GM23338 (cell line): ENCODE data around the gene IL17RB. TPM values are rescaled to one million over a fixed set of nuclear protein-coding genes. Genes with fewer than 3 reads are reported as not detected.

Experiments
- ATAC-seq: fragments of 200-7000 bp; cut with Tn5 transposase; 3 replicates; pipeline ENCODE4 v1.9.1; 2020
- DNase-seq: peaks from one replicate; pipeline ENCODE4 v3.0.0-alpha.2; 2015; ENCODE audit warnings: low spot score
- H2AFZ ChIP-seq: fragments of 200-600 bp; sonication (generic); 2 replicates; pipeline ENCODE4 v1.8.0; 2016; ENCODE audit warnings: antibody characterized with exemption, mild to moderate bottlenecking, moderate library complexity
- H3F3A ChIP-seq: fragments of 200-600 bp; sonication (generic); replicated peaks from 2 replicates; pipeline ENCODE4 v1.8.0; 2017; ENCODE audit warnings: antibody characterized with exemption, mixed run types, low read depth
- H3K27ac ChIP-seq: fragments of 200-600 bp; sonication (generic); 2 replicates; pipeline ENCODE4 v1.6.1; 2016; ENCODE audit warnings: low read depth
- H3K27me3 ChIP-seq: fragments of 200-600 bp; sonication (generic); 2 replicates; pipeline ENCODE4 v1.8.0; 2016; ENCODE audit warnings: mild to moderate bottlenecking, mixed run types, moderate library complexity; ENCODE audit not compliant: insufficient read depth
- H3K36me3 ChIP-seq: fragments of 200-600 bp; sonication (generic); 2 replicates; pipeline ENCODE4 v1.8.0; 2016; ENCODE audit warnings: mild to moderate bottlenecking; ENCODE audit not compliant: insufficient read depth
- H3K4me1 ChIP-seq: fragments of 200-600 bp; sonication (generic); 2 replicates; pipeline ENCODE4 v1.8.0; 2016; ENCODE audit warnings: mild to moderate bottlenecking, moderate library complexity; ENCODE audit not compliant: insufficient read depth
- H3K4me2 ChIP-seq: fragments of 200-600 bp; sonication (generic); 2 replicates; pipeline ENCODE4 v1.7.1; 2017; ENCODE audit warnings: mixed run types
- H3K4me3 ChIP-seq: fragments of 200-600 bp; sonication (generic); 2 replicates; pipeline ENCODE4 v1.6.1; 2016; ENCODE audit warnings: mixed run types
- H3K79me2 ChIP-seq: fragments of 200-600 bp; sonication (generic); replicated peaks from 2 replicates; pipeline ENCODE4 v1.8.0; 2017; ENCODE audit warnings: mild to moderate bottlenecking; ENCODE audit not compliant: insufficient read depth
- H3K9me2 ChIP-seq: fragments of 200-600 bp; sonication (generic); 2 replicates; pipeline ENCODE4 v1.8.0; 2017; ENCODE audit not compliant: insufficient read depth
- H4K20me1 ChIP-seq: fragments of 200-600 bp; sonication (generic); replicated peaks from 2 replicates; pipeline ENCODE4 v1.8.0; 2017; ENCODE audit warnings: mild to moderate bottlenecking; ENCODE audit not compliant: insufficient read depth
- H3K27ac Mint-ChIP-seq: 2 replicates; pipeline ENCODE4 v1.8.0; 2020; ENCODE audit warnings: inconsistent platforms, mild to moderate bottlenecking, moderate library complexity, mixed read lengths
- H3K27me3 Mint-ChIP-seq: 3 replicates; pipeline ENCODE4 v1.8.0; 2022; ENCODE audit warnings: low read depth, mild to moderate bottlenecking, moderate library complexity, mixed read lengths, inconsistent platforms; ENCODE audit not compliant: insufficient read depth, poor library complexity
- H3K36me3 Mint-ChIP-seq: 3 replicates; pipeline ENCODE4 v1.8.0; 2021; ENCODE audit warnings: low read depth, mild to moderate bottlenecking, inconsistent platforms, moderate library complexity, mixed read lengths
- H3K4me1 Mint-ChIP-seq: 3 replicates; pipeline ENCODE4 v1.8.0; 2020; ENCODE audit warnings: mild to moderate bottlenecking, inconsistent platforms, mixed read lengths
- H3K4me3 Mint-ChIP-seq: 3 replicates; pipeline ENCODE4 v1.8.0; 2021; ENCODE audit warnings: moderate library complexity, mild to moderate bottlenecking, inconsistent platforms, mixed read lengths
- H3K9me3 Mint-ChIP-seq: 3 replicates; pipeline ENCODE4 v1.8.0; 2020; ENCODE audit warnings: moderate library complexity, mild to moderate bottlenecking, inconsistent platforms, mixed read lengths
- EZH2 ChIP-seq: fragments of 200-600 bp; sonication (generic); IDR thresholded peaks from one replicate; pipeline ENCODE4 v1.8.0; 2017; ENCODE audit warnings: antibody characterized with exemption, mild to moderate bottlenecking, low read depth; ENCODE audit not compliant: unreplicated experiment
- POLR2AphosphoS5 ChIP-seq: IDR thresholded peaks from 2 replicates; pipeline ENCODE4 v1.6.1; 2016; ENCODE audit warnings: antibody characterized with exemption, low read depth
- ZNF331 ChIP-seq: fragments of 250-450 bp; sonication (Bioruptor Pico); IDR thresholded peaks from 2 replicates; pipeline ENCODE4 v1.5.0; 2020; ENCODE audit warnings: low read depth, mild to moderate bottlenecking, moderate library complexity
- ZNF462 ChIP-seq: fragments of 250-450 bp; sonication (Bioruptor Pico); IDR thresholded peaks from 2 replicates; pipeline ENCODE4 v1.5.0; 2020; ENCODE audit warnings: mild to moderate bottlenecking, moderate library complexity
- polyA plus RNA-seq: library from polyadenylated mRNA; unstranded; fragments of >200 nt; fragmentation: Nextera tagmentation; extraction: Ambion mirVana; gene quantifications from 2 replicates; pipeline ENCODE4 v1.2.1, GENCODE V29; 2016
- total RNA-seq: library from RNA; depleted of rRNA; stranded (reverse); fragments of >200 nt; shearing (Covaris generic); gene quantifications from 2 replicates; pipeline ENCODE4 v1.2.3, GENCODE V29; 2014
- TF ChIP-seq, protein P1 (sequence below), 2 experiments: fragments of 200-600 bp in 1 of 2; sonication (generic) in 1 of 2; conservative IDR thresholded peaks; 2 replicates each; pipeline versions ENCODE4 v1.5.1 to v1.6.1; 2016 to 2017; ENCODE audit warnings: antibody characterized with exemption in 2 of 2, low read depth in 2 of 2, mild to moderate bottlenecking in 2 of 2, moderate library complexity in 1 of 2
- TF ChIP-seq, protein P2 (sequence below): IDR thresholded peaks from one replicate; pipeline ENCODE4 v1.6.1; 2018; ENCODE audit warnings: antibody characterized with exemption; ENCODE audit not compliant: unreplicated experiment

Gene IL17RB
- total and polyA plus RNA-seq, 2 experiments from 2014 or later = 5.7 to 6.9 TPM

GRCh38 chr3:53858096-53858741 lies 11.9 kb downstream of the IL17RB start:
- no peaks in the 10 kb centered on the region; the same call in 1 of the 2 replicates for H3K36me3 ChIP-seq
- no peaks in the 10 kb centered on the region for H3K4me1 Mint-ChIP-seq
- no peak overlapping the region for H2AFZ ChIP-seq
- no peak overlapping the region for H3K4me2 ChIP-seq
- H3K79me2 ChIP-seq = no peaks in the 10 kb centered on the region
- no peaks in the 10 kb centered on the region for H3F3A ChIP-seq
- no peaks in the 10 kb centered on the region for H3K4me1 ChIP-seq
- no peaks in the 10 kb centered on the region for H3K9me3 Mint-ChIP-seq
- H3K27me3 ChIP-seq = no peaks in the 10 kb centered on the region
- no peaks in the 10 kb centered on the region for H3K27me3 Mint-ChIP-seq
- DNase-seq (no peak), ATAC-seq (peak; percentile 54)
- no peak overlapping the region for H3K27ac ChIP-seq
- H3K4me3 ChIP-seq = no peak overlapping the region
- no peak overlapping the region for H3K27ac Mint-ChIP-seq
- no peak overlapping the region for H3K4me3 Mint-ChIP-seq
- H3K9me2 ChIP-seq = no peaks in the 10 kb centered on the region
- H4K20me1 ChIP-seq = no peaks in the 10 kb centered on the region; the same call in 1 of the 2 replicates
- peaks cover 23% of the 10 kb centered on the region for H3K36me3 Mint-ChIP-seq
- TF ChIP-seq, protein P1, sequence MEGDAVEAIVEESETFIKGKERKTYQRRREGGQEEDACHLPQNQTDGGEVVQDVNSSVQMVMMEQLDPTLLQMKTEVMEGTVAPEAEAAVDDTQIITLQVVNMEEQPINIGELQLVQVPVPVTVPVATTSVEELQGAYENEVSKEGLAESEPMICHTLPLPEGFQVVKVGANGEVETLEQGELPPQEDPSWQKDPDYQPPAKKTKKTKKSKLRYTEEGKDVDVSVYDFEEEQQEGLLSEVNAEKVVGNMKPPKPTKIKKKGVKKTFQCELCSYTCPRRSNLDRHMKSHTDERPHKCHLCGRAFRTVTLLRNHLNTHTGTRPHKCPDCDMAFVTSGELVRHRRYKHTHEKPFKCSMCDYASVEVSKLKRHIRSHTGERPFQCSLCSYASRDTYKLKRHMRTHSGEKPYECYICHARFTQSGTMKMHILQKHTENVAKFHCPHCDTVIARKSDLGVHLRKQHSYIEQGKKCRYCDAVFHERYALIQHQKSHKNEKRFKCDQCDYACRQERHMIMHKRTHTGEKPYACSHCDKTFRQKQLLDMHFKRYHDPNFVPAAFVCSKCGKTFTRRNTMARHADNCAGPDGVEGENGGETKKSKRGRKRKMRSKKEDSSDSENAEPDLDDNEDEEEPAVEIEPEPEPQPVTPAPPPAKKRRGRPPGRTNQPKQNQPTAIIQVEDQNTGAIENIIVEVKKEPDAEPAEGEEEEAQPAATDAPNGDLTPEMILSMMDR (conservative IDR thresholded peaks at IDR 0.05; ENCODE audit: low read depth in 2 of 2) = peak; percentile 14 to 19; a peak in 1 of 4 replicates
- no peak for TF ChIP-seq POLR2AphosphoS5

DNA sequence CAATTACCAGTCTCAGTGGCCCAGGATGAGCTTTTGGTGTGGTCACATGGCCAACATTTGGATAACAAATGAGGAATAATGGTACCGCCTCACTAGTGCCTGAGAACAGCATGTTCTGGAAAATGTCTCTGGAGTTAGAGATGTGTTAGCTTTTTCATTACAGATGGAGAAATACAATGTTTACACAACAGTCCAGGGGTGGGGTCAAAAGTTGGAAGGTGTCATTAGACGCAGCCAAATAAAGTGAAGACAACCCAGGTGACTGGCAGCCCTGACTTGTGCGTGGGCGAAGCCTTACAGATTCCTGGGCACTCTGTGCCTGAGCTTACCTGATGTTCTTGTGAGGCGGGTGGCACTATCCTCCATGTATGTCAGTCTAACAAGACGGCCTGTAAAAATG lies 12.8 kb downstream of the IL17RB start:
- ATAC-seq (no peak), DNase-seq (no peak)
- Histone ChIP-seq H3K79me2 (no peaks in the 10 kb centered on the region), H3K4me2 (no peak overlapping the region), H4K20me1 (no peaks in the 10 kb centered on the region; the same call in 1 of the 2 replicates), H3K27me3 (no peaks in the 10 kb centered on the region), H3K9me2 (no peaks in the 10 kb centered on the region), H3K4me3 (no peak overlapping the region), H2AFZ (no peak overlapping the region), H3K36me3 (no peaks in the 10 kb centered on the region; the same call in 1 of the 2 replicates), H3K27ac (no peak overlapping the region), H3F3A (no peaks in the 10 kb centered on the region), H3K4me1 (no peaks in the 10 kb centered on the region)
- Mint-ChIP-seq H3K4me1 (no peaks in the 10 kb centered on the region), H3K9me3 (no peaks in the 10 kb centered on the region), H3K4me3 (no peak overlapping the region), H3K27me3 (no peaks in the 10 kb centered on the region), H3K27ac (no peak overlapping the region), H3K36me3 (peaks cover 27% of the 10 kb centered on the region)
- TF ChIP-seq, protein P2, sequence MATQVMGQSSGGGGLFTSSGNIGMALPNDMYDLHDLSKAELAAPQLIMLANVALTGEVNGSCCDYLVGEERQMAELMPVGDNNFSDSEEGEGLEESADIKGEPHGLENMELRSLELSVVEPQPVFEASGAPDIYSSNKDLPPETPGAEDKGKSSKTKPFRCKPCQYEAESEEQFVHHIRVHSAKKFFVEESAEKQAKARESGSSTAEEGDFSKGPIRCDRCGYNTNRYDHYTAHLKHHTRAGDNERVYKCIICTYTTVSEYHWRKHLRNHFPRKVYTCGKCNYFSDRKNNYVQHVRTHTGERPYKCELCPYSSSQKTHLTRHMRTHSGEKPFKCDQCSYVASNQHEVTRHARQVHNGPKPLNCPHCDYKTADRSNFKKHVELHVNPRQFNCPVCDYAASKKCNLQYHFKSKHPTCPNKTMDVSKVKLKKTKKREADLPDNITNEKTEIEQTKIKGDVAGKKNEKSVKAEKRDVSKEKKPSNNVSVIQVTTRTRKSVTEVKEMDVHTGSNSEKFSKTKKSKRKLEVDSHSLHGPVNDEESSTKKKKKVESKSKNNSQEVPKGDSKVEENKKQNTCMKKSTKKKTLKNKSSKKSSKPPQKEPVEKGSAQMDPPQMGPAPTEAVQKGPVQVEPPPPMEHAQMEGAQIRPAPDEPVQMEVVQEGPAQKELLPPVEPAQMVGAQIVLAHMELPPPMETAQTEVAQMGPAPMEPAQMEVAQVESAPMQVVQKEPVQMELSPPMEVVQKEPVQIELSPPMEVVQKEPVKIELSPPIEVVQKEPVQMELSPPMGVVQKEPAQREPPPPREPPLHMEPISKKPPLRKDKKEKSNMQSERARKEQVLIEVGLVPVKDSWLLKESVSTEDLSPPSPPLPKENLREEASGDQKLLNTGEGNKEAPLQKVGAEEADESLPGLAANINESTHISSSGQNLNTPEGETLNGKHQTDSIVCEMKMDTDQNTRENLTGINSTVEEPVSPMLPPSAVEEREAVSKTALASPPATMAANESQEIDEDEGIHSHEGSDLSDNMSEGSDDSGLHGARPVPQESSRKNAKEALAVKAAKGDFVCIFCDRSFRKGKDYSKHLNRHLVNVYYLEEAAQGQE = no peak
- no peak for TF ChIP-seq ZNF462 (CRISPR knock-in tag)
- TF ChIP-seq, protein P1 (conservative IDR thresholded peaks at IDR 0.05; ENCODE audit: low read depth in 2 of 2) = no peak
- TF ChIP-seq ZNF331 (CRISPR knock-in tag) = no peak
- no peak for TF ChIP-seq EZH2
